HG02884 (cell line): ENCODE results near the gene HECW1.

Source experiments
- ATAC-seq: cut with Tn5 transposase; IDR thresholded peaks from one replicate; pipeline ENCODE4 v1.9.1; 2021; ENCODE audit warnings: mild to moderate bottlenecking, moderate library complexity; ENCODE audit not compliant: unreplicated experiment

The HECW1 gene

DNA sequence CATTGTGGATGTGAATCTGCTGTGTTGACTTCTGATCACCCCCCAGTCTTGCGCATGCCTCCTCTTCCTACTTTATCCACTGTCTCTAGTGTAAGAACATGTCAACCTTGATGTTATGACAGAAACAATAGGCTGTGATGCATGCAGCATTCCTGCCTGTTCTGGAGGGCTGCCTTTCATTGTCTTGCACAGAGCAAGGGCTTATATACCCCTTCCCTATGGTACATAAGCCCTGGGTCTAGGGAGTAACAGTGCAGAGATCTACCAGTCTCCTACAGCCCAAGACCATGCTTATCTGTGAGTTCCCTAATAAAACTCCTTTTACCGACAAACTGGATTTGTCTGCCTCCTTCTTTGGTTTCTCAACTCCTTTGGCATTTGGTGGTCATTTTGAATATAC lies 293.5 kb downstream of the HECW1 start:
- ATAC-seq: no peak

DNA sequence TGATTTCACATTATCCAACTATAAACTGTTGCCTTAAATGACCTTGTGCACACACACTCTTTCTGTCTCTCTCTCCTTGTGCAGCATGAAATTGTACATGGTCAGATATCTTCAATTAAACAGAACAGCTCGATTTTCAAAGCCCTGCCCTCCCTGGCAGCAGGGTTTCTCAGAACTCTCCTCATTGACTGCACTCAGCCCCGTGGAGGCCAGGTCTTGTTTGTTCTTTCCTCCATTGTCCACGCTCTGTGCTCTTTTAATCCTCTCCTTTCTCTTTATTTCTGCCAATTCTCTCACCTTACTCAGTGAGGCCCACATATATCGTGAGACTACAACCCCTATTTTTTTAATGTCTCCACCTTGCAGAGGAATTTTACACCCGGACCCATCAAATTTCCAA lies 294.5 kb downstream of the HECW1 start:
- ATAC-seq: no peak

GRCh38 chr7:43408981-43409380 lies 296.5 kb downstream of the HECW1 start:
- ATAC-seq: no peak

DNA sequence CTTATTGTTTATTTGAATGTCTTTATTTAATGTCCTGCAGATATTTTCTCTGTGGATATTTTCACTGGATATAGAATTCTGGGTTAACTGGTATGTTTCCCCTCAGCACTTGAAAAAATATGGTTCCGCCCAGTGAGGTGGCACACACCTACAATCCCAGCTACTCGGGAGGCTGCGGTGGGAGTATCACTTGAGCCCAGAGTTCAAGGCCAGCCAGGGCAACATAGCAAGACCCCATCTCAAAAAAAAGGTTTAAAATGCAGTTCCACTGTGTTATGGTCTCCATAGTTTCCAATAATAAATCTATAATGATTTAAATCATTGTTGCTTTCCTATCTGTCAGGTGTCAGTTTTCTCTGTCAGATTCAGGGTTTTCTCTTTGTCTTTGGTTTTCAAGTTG lies 305.0 kb downstream of the HECW1 start:
- no peak for ATAC-seq

DNA sequence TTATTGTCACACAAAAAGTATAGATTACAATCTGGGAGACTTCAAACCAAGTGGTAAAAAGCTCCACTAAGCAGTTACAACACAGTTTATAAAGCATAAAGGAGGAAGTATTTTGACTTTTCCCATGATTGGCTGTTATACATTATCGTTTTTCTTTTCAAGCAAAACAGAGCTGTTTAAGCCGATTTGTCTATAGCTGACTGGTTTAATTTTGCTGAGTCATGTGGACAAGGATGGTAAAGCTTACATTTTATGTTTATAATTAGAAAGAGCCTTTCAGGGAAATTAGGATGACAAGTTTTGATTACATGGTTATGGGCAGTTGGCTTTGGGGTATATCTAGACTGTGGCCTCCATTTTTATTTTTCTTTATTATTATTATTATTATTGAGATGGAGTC lies 318.0 kb downstream of the HECW1 start:
- no peak for ATAC-seq

GRCh38 chr7:43431020-43431595 lies 318.7 kb downstream of the HECW1 start:
- ATAC-seq: no peak

- ATAC-seq: no peak
Observed at GRCh38 chr7:43433639-43434038, 321.2 kb downstream of the HECW1 start.

DNA sequence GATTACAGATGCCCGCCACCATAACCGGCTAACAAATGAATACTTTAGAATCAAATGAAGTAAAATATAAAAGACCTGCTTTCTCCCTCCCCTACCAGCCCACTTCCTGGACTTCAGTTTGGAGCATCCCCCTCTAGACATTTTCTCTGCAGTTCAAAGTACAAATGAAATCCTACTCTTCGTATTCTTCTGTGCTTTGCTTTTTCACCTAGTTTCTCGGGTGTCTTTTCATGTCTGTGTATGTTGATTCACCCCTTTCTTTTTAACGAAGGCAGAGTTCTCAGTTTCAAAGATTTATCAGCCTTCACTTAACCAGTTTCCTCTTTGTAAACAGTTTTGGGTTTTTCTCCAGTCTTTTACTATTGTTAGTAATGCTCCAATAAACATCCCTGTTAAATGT lies 324.6 kb downstream of the HECW1 start:
- ATAC-seq: no peak

GRCh38 chr7:43438897-43439479 lies 326.5 kb downstream of the HECW1 start:
- ATAC-seq: no peak

DNA sequence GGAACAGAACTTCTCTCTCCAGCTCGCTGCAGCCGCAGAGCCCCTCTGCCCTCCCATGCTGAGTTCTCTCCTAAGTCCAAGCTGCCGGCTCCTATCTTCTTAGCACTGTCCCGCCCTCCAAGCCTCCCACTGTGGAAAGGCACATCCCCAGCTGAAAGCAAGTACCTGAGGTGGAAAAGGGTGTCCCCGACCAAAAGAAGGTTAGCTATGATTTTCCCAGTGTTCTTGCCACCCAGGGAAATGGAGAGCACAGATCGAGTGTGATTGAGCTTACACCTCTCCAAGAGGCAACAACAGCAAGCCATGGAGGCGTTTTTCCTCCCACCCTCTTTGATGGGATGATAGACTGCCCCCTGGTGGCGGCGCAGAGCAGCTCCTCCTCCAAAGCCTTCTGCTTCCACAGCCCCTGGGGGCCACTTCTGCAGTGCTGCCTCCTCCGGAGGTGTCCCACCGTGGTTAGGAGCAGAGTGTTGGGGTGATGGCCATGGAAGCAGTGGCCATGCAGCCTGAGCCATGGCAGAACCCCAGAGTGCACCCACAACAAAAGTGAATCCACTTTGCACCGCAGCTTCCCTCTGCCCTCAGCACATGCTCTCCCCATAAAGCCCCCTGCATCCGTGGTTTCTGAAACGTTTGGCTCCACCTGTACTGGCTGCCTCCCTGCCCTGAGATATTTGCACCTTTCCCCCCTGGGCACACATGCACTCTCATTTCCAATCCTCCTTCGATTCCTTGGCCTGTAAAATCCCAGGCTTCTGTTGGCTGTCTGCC lies 327.4 kb downstream of the HECW1 start:
- ATAC-seq: peak; percentile 69

GRCh38 chr7:43441231-43442130 lies 329.0 kb downstream of the HECW1 start:
- no peak for ATAC-seq

DNA sequence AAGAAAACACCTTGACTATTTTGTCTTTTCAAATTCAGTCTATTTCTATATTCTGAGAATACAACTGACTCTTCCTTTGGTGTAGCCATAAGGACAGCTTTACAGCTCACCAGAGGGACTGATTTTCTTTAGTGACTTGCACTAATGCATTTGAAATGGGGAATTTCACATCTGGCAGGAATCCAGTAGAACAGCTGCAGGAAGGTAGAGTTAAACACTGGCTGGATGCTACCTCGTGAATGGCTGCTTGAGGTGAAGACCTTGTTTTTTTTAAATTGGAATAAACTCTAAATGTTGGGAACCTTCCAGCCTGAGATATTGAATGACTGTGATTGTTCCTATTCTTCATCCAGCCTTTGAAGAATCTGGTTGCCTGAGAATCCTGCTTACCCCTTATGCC lies 330.9 kb downstream of the HECW1 start:
- no peak for ATAC-seq

DNA sequence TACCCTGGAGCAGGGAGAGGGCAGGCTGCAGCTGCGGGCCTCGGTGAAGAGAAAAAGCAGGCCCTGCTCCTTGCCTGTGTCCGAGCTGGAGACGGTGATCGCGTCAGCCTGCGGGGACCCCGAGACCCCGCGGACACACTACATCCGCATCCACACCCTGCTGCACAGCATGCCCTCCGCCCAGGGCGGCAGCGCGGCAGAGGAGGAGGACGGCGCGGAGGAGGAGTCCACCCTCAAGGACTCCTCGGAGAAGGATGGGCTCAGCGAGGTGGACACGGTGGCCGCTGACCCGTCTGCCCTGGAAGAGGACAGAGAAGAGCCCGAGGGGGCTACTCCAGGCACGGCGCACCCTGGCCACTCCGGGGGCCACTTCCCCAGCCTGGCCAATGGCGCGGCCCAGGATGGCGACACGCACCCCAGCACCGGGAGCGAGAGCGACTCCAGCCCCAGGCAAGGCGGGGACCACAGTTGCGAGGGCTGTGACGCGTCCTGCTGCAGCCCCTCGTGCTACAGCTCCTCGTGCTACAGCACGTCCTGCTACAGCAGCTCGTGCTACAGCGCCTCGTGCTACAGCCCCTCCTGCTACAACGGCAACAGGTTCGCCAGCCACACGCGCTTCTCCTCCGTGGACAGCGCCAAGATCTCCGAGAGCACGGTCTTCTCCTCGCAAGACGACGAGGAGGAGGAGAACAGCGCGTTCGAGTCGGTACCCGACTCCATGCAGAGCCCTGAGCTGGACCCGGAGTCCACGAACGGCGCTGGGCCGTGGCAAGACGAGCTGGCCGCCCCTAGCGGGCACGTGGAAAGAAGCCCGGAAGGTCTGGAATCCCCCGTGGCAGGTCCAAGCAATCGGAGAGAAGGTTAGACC lies 332.5 kb downstream of the HECW1 start:
- ATAC-seq: no peak

DNA sequence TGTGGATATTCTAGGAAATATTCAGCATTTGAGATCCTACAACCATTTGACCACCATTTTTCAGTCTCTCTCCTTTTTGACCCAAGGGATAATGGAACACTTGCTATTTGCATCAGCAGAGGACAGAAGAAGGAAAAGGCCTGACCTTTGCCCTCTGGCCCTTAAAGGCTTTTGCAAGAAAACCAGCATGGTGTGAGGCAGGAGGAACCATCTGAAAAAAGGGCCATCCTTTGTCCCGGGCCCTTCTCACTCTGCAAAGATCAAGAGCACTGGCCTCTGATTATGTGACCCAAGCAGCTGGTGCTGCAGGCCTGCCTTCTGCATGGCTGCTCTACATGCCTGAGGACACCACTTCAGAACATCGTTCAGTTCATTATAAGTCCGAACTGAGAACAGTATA lies 337.1 kb downstream of the HECW1 start:
- ATAC-seq: no peak

DNA sequence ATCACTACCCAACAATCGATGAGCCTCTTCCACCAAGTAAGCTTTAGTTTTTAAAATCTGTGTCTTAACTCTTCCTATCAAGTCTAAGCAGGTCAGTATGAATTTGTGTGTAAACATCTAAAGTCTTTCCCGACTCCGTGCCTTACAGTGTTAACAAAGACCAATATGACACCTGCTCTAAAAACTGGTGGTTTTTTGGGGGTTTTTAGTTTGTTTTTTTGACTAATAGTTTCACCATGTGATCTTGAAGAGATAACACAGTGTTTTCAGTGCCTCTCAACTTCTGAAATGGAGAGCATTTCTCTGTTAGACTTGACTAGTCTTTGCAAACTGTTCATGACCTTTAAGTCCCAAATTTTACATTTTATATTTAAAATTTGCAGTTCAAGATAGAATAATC lies 338.4 kb downstream of the HECW1 start:
- ATAC-seq: no peak

DNA sequence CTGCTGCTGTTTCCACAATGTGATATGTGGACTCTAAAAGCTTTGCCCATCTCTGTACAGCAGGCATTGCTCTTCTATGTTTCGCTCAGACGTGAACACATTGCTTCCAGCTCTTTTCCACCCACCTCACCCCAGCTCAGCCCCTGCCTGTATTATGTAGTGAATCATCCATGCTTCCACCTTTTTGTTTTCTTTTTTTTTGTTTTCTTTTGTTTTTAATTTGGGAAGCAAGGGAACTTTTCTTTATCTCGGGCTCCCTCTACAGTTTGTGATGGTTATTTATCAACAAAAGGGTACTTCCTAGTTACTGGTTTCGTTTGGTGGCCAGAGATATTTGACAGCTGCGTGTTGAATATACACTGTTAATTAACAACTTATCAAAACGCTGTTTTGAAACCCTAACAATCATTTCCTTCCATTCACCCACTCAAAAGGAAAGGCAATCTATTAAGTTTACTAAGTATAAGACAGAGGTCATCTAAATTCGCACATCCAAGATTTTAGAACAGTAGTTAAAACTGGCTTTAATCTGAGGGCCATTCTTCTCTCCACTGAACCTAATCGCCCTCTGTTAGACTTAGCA lies 342.6 kb downstream of the HECW1 start:
- ATAC-seq: no peak

DNA sequence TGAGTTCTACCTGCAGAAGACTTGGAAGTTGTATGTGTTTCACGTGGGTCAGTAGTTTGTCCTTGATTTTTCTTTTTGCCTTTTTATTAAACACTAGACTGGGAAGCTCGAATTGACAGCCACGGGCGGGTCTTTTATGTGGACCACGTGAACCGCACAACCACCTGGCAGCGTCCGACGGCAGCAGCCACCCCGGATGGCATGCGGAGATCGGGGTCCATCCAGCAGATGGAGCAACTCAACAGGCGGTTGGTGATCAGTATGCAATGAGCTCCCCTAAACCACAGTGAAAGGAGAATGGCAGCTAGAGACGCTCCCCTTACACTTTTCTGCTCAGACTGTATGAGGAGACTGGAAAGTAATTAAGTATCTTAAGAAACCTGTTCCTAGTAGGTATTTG lies 343.8 kb downstream of the HECW1 start:
- no peak for ATAC-seq

DNA sequence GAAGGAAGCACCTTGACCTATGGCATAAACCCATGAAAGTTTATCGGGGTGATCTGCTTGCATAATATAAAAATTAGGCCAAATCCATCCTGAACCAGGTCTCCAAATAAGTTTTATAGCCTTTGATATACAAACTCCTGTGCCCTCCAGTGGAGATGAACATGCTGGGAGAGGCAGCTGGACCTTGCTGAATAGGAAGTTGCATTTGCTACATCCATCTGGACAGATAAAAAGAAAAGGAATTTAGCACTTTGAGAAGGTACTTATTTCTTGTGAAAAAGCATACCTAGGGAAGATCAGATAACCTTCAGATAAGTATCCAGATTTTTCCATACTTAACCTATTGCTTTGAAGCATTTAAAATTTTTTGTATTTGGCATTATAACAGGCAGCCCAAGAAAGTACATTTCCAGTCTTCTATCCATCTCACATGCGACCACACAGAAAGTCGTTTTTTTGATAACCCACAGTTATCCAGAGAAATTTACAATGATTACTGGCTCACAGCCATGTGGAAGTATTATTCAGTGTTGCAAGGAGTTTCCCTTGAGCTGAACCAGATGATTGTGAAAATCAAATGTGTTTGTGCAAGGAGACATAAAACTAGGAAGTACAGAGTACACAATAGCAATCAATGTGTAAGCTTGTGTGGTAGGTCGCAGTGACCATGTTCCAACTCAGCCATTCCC lies 346.0 kb downstream of the HECW1 start:
- ATAC-seq: no peak

GRCh38 chr7:43459019-43459337 lies 346.5 kb downstream of the HECW1 start:
- ATAC-seq: no peak
